Posterior vena cava (tissue), 2 donors: ENCODE results near the gene ASRGL1. TPM values are rescaled to one million over a fixed set of nuclear protein-coding genes. Genes with fewer than 3 reads are reported as not detected.

Source experiments
- DNase-seq: peaks from one replicate; pipeline ENCODE4 v3.0.0-alpha.2; 2020; ENCODE audit warnings: low spot score
- intact Hi-C, 2 donors: fragments of 100-400 bp; cut with DNase I; formaldehyde crosslinking; loops; one replicate each; pipeline versions ENCODE4 v1.14.1 to v1.14.2; 2022 to 2023
- total RNA-seq, 2 donors: library from RNA; stranded (reverse); fragmentation: NEBNext Ultra II Directional; extraction: Animal tissue kit (Norgen Biotek cat#: 25700); gene quantifications; one replicate each; pipeline ENCODE4 v1.2.1, GENCODE V29; 2021
- donor health status: DM: yes; HTN: yes; CAD: no.
- donor health status: DM: yes; HTN: yes; CAD: no.

ASRGL1 gene
- total RNA-seq, 2 donors from 2014 or later = 5.5 to 13.3 TPM

GRCh38 chr11:62402226-62402959, 65.1 kb downstream of the ASRGL1 start:
- intact Hi-C loops = no loop called here
- DNase-seq = peak; percentile 92

- intact Hi-C loops = no loop called here
- peak; percentile 38 for DNase-seq
Observed at GRCh38 chr11:62402960-62403730, 65.9 kb downstream of the ASRGL1 start.

GRCh38 chr11:62404435-62404834, 67.2 kb downstream of the ASRGL1 start:
- DNase-seq = no peak
- intact Hi-C loops = no loop called here

GRCh38 chr11:62404901-62405300, 67.7 kb downstream of the ASRGL1 start:
- intact Hi-C loops = no loop called here
- no peak for DNase-seq

- no peak for DNase-seq
- intact Hi-C loops = no loop called here
Observed at GRCh38 chr11:62406034-62406433, 68.8 kb downstream of the ASRGL1 start.

- intact Hi-C loops = no loop called here
- DNase-seq = no peak
Observed at GRCh38 chr11:62409831-62410230, 72.6 kb downstream of the ASRGL1 start.

GRCh38 chr11:62410972-62411371, 73.7 kb downstream of the ASRGL1 start:
- no peak for DNase-seq
- intact Hi-C loops = no loop called here

- intact Hi-C loops = no loop called here
- no peak for DNase-seq
Observed at GRCh38 chr11:62411524-62411923, 74.3 kb downstream of the ASRGL1 start.

GRCh38 chr11:62413060-62413696, 75.9 kb downstream of the ASRGL1 start:
- DNase-seq = no peak
- intact Hi-C loops = no loop called here

GRCh38 chr11:62416596-62416995, 79.3 kb downstream of the ASRGL1 start:
- intact Hi-C loops = no loop called here
- no peak for DNase-seq

GRCh38 chr11:62418136-62418535, 80.9 kb downstream of the ASRGL1 start:
- DNase-seq = no peak
- intact Hi-C loops = no loop called here

GRCh38 chr11:62418733-62419132, 81.5 kb downstream of the ASRGL1 start, which contains the start of gene SCGB1A1:
SCGB1A1 (plus strand) TSS chr11:62419033; CDS start chr11:62419096, 63 bp downstream.
- no peak for DNase-seq

GRCh38 chr11:62419314-62419929, 82.2 kb downstream of the ASRGL1 start:
- intact Hi-C loops = no loop called here
- DNase-seq = no peak

More at GRCh38 chr11:62418733-62419132, 81.5 kb downstream of the ASRGL1 start, which contains the start of gene SCGB1A1:
- intact Hi-C loops = no loop called here

- no peak for DNase-seq
- intact Hi-C loops = loop anchor here in 1 of 2 donors (5.0 kb wide), 1 partner anchor 122 kb away; no protein-coding TSS in a partner anchor
Observed at GRCh38 chr11:62419943-62420342, 82.7 kb downstream of the ASRGL1 start.

GRCh38 chr11:62420882-62421281, 83.6 kb downstream of the ASRGL1 start:
- intact Hi-C loops = loop anchor here in 1 of 2 donors (5.0 kb wide), 1 partner anchor 121 kb away; no protein-coding TSS in a partner anchor
- no peak for DNase-seq

- no peak for DNase-seq
- intact Hi-C loops = loop anchor here in 1 of 2 donors (5.0 kb wide), 1 partner anchor 120 kb away; no protein-coding TSS in a partner anchor
Observed at GRCh38 chr11:62421996-62422395, 84.7 kb downstream of the ASRGL1 start.

- DNase-seq = no peak
- intact Hi-C loops = loop anchor here in 1 of 2 donors (5.0 kb wide), 1 partner anchor 119 kb away; no protein-coding TSS in a partner anchor
Observed at GRCh38 chr11:62423012-62423411, 85.8 kb downstream of the ASRGL1 start.

- DNase-seq = no peak
- intact Hi-C loops = loop anchor here in 1 of 2 donors (5.0 kb wide), 1 partner anchor 115 kb away; no protein-coding TSS in a partner anchor
Observed at GRCh38 chr11:62427630-62428233, 90.5 kb downstream of the ASRGL1 start.
